Measurements from ENCODE around the gene GPR75.
"Not testable (repeated sequence)": the region's sequence is repeated elsewhere in the genome, so short reads cannot be mapped to it uniquely, and the experiment has no call there.

Gene GPR75

DNA sequence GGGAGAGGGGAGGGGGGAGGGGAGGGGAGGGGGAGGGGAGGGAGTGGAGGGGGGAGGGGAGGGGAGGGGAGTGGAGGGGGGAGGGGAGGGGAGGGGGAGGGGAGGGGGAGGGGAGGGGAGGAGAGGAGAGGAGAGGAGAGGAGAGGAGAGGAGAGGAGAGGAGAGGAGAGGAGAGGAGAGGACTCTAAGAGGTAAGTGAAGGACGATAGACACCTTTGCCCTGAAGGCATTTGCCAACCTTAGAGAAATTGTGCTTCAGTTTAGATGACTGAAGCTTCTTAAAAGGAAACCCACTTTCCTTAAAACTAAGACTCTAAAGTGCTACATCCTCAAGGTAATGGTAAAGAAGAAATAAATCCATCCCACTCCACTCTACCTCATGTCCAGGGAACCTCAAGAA is 19.2 kb downstream of the GPR75 start:
- H3K4me3 ChIP-seq (ENCODE audit: low read depth, low read length), result no peak overlapping the region
- TF ChIP-seq, protein P1, sequence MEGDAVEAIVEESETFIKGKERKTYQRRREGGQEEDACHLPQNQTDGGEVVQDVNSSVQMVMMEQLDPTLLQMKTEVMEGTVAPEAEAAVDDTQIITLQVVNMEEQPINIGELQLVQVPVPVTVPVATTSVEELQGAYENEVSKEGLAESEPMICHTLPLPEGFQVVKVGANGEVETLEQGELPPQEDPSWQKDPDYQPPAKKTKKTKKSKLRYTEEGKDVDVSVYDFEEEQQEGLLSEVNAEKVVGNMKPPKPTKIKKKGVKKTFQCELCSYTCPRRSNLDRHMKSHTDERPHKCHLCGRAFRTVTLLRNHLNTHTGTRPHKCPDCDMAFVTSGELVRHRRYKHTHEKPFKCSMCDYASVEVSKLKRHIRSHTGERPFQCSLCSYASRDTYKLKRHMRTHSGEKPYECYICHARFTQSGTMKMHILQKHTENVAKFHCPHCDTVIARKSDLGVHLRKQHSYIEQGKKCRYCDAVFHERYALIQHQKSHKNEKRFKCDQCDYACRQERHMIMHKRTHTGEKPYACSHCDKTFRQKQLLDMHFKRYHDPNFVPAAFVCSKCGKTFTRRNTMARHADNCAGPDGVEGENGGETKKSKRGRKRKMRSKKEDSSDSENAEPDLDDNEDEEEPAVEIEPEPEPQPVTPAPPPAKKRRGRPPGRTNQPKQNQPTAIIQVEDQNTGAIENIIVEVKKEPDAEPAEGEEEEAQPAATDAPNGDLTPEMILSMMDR (IDR thresholded peaks at IDR 0.05; ENCODE audit: borderline replicate concordance, insufficient read depth, low read depth, low read length), result no peak

DNA sequence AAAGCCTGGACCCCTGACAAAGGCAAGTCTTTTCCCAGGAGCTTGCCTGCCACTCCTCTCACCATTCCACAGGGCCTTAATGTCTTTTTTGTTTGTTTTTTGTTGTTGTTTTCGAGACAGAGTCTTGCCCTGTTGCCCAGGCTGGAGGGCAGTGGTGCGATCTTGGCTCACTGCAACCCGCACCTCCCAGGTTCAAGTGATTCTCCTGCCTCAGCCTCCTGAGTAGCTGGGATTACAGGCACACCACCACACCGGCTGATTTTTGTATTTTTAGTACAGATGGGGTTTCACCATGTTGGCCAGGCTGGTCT is 29.8 kb downstream of the GPR75 start:
- H3K4me3 ChIP-seq (ENCODE audit: low read depth, low read length), result not testable (repeated sequence)

DNA sequence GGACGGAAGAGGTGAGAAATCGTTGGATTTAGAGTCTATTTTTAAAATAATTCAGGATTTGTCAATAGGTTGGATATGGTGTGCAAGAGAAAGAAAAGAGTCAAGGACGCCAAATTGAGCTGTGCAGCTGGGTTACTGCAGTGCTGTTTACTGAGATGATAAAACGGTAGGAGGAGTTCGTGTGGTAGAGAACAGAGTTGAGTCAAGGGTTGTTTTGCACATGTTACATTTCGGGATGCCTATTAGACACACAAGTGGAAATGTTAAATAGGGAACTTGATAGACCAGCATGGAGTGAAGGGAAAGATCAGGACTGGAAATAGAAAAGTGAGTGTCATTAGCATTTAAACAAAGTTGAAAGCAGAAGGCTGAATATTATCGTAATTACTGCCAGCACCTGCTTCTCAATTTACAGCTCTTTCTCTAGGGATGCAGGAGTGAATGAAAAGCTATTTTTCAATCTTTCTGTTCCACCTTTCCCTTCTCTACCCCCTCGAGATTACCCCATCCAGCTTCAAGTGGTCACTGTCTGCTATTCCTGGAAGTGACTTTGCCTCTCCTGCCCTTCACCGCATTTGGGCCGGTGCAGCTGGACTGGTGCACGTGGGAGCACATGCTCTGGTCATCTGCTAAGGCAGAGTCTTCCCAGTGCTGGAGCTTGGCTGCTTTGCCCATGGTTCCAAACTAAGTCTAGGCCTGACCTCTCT is 30.3 kb downstream of the GPR75 start:
- TF ChIP-seq, protein P1 (IDR thresholded peaks at IDR 0.05; ENCODE audit: borderline replicate concordance, insufficient read depth, low read depth, low read length), result no peak
- no peak overlapping the region for H3K4me3 ChIP-seq (ENCODE audit: low read depth, low read length)

DNA sequence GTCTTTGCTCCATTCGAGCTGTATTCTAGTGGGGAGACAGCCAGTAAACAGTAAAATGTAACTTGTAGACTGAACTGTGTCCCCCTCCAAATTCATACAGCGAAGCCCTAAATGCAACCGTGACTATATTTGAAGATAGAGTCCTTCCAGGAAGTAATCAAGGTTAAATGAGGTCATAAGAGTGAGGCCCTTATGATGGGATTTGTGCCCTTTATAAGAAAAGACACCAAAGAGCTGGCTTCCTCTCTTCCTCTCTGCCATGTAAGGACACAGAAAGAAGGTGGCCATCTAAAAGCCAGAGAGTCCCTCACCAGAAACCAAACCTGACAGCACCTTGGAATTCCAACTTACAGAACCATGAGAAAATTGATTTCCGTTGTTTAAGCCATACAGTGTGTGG is 31.4 kb downstream of the GPR75 start:
- H3K4me3 ChIP-seq (ENCODE audit: low read depth, low read length), result no peak overlapping the region
- TF ChIP-seq, protein P1 (IDR thresholded peaks at IDR 0.05; ENCODE audit: borderline replicate concordance, insufficient read depth, low read depth, low read length), result no peak

DNA sequence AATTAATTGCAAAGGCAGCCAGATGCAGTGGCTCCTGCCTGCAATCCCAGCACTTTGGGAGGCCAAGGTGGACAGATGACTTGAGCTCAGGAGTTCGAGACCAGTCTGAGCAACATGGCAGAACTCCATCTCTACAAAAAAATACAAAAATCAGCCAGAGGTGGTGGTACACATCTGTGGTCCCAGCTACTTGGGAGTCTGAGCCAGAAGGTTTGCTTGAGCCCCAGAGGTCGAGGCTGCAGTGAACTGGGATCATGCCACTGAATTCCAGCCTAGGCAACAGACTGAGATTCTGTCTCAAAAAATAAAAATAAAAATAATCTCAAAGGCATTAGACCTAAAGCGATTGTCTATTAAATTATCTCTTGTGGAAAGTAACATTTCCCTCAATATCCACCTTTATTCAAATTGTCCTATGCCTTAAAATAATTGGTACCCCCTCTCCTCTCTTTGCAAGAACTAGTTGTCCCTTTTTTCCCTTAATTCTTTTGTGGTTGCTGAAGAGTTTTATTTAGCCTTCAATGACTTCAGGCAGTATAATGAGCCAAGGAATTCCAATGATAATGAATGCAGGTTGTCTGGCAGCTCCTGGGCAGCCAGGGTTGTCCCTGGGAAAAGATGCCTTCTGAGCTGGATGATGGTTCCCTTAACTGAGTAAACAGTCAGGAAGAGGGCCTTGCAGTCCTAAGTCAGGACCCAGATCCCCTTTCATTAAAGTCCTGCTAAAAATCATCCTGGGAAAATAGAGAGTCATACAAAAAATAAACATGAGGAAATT is 32.2 kb downstream of the GPR75 start:
- no peak overlapping the region for H3K4me3 ChIP-seq (ENCODE audit: low read depth, low read length)
- TF ChIP-seq, protein P1 (IDR thresholded peaks at IDR 0.05; ENCODE audit: borderline replicate concordance, insufficient read depth, low read depth, low read length), result no peak

DNA sequence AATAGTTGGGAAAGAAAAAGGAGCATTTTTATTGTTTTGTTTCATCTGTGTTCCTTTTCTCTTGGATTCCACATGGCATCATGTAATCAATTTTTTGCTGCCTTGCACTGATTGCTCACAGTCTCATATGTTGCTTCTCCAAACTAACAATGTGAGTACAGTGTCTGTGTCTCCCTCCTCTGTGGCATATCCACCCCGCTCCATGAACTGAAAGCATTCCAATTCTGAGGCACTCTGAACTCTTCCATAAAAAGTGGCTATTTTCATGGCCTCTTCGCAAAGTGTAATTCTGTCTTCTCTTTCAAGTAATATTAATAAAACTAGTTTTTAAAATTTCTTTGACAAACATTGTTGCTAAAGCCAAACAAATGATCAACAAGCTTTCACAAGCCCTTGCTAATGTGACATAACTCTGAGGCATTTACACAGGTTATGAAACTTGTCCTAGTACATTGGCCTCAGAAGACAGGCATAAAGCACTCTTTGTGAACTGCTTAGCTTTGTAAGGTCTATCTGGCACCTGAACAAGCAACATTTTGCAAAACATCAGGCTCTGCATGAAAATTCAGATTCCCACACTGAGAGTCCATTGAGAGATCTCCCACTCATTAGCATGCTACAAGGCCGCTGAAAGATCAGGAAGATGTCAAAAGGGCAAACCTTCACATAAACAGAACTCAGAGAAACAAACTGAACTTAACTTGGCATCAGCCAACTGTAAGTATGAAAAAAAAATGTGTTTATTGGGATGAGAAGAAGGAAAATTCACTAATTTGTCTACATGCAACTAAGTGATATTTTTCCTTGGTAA is 33.0 kb downstream of the GPR75 start:
- TF ChIP-seq, protein P1 (IDR thresholded peaks at IDR 0.05; ENCODE audit: borderline replicate concordance, insufficient read depth, low read depth, low read length), result no peak
- H3K4me3 ChIP-seq (ENCODE audit: low read depth, low read length), result no peak overlapping the region

DNA sequence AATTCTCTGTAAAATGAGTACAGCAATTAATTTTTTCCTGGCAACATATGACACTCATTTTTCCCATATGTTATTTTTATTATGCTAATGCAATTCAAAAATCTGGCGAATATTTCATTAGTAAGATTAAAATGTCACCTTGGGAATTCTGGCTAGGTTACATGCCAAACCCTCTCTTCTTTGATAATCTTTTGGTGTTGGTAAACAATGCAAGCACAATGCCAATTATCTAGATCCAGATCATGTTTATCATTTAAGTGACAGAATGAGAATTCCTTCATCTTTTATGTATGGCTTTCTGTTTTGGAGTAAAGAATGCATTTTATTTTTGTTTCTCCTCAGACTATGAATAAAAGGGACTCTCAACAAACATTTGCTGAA is 33.7 kb downstream of the GPR75 start:
- TF ChIP-seq, protein P1 (IDR thresholded peaks at IDR 0.05; ENCODE audit: borderline replicate concordance, insufficient read depth, low read depth, low read length), result no peak
- no peak overlapping the region for H3K4me3 ChIP-seq (ENCODE audit: low read depth, low read length)
